HG02938 (cell line): ENCODE measurements around the gene FAM118B.
"Not testable (repeated sequence)": the region's sequence is repeated elsewhere in the genome, so short reads cannot be mapped to it uniquely, and the experiment has no call there.

ENCODE experiments used
- ATAC-seq: cut with Tn5 transposase; IDR thresholded peaks from one replicate; pipeline ENCODE4 v1.9.1; 2021; ENCODE audit warnings: mild to moderate bottlenecking, moderate library complexity; ENCODE audit not compliant: unreplicated experiment

FAM118B gene

DNA sequence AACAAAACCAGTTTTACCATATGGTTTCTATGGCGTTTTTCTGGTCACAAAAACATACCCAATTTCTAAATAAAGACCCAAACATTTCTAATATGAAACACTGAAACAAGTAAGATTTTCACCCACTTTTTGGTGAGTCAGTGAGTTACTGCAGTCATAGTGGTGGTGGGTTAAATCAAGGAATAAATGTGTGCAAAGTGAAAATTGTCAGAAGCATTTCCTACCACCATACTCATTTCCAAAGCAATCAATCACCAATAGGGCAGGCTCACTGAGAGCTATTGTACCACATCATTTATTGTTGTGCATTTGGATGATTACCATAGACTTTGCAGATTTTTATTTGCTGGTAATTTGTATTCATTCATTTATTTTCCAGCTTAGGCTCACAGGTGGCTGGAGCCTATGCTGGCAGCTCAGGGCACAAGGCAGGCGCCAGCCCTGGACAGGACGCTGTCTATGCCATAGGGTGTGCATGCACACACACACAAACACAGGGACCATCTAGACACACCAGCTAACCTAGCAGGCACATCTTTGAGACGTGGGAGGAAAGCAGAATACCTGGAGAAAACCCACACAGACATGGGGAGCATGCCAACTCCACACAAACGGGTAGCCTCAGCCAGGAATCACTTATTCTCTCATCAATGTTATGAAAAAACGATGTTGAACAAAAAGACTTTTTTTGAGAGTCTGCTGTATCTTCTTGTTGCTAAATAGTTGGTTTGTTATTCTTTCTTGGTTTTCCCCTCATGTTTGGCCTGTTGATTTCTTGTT is 5.1 kb downstream of the FAM118B start:
- no peak for ATAC-seq

DNA sequence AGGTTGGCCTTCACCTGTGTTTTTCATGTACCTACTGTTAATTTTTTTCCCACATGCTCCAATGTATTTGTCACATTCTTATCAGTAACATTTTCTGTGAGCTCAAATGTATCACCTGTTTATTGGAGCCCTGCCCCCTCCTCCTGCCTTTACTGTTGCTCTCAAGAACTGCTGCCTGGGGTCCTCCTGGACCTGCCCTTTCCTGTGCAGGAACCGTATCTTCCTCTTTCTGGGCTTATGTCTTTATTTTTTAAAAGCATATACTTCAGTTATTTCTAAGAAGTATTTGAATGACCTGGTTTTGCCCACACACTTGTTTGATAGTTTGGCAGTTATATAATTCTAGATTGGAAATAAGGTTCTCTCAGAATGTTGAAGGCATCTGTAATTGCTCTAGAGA is 5.9 kb downstream of the FAM118B start:
- ATAC-seq, result no peak

DNA sequence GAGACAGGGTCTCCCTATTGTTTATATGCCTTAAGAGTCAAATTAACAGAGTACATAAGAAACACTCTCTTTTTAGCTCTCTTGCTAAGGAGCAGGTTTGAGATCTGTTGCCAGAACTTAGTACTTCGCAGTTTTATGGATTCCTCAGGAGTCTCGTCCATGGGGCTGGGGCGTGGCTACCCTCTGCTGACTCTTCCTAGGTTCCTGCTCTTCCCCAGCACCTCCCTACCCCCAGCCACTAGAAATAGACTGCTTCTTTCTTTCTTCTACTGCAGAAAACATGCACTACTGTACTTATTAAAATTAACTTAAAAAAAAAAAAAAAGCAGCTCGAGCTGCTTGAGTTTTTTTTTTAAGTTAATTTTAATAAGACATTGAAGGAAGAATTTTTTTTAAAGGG is 8.0 kb downstream of the FAM118B start:
- no peak for ATAC-seq

DNA sequence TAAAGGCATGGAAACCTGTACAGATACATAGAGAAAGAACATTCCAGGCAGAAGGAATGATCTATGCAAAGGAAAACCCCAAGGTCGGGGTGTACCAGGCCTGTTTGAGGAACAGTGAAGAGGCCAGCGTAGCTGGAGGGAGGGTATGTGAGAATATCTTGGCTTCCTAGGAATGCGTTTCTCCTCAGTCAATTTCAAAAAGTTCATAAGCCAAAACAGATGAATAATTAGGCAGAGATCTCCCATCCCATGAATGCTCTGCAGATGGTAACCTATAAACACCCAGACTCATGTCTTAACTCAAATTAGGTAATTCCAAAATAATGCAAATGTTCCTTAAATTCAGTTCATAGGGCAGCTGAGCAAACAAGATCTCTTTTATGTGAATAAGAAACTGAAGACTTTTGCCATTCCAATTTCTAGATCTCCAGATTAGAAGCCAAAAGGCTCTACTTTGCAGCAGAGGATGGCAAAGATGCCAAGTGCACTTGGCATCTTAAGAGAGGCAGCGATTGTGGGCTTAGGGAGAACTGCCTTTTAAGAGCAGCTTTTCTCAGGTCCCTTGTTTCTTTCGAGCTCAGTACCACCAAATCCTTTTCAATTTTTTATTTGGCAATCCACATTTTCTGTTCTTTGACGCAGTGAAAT is 13.2 kb downstream of the FAM118B start:
- no peak for ATAC-seq

DNA sequence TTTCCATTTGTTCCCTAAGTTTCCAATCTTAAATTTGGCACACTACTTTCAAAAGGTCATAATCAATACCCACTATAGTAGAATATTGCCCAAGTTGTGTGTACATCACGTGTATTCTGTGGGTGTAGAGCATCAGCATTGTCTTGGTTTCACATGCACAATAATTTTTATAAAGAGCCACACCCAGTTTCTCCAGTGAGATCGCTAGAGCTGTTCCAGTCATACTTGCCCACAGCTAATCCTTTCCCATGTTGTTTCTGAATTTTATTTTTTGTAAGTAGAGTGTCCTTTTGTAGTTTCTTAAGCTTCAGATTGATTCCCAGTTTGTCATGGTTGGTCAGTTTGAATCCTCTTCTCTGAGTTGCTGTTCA is 13.7 kb downstream of the FAM118B start:
- ATAC-seq, result no peak

DNA sequence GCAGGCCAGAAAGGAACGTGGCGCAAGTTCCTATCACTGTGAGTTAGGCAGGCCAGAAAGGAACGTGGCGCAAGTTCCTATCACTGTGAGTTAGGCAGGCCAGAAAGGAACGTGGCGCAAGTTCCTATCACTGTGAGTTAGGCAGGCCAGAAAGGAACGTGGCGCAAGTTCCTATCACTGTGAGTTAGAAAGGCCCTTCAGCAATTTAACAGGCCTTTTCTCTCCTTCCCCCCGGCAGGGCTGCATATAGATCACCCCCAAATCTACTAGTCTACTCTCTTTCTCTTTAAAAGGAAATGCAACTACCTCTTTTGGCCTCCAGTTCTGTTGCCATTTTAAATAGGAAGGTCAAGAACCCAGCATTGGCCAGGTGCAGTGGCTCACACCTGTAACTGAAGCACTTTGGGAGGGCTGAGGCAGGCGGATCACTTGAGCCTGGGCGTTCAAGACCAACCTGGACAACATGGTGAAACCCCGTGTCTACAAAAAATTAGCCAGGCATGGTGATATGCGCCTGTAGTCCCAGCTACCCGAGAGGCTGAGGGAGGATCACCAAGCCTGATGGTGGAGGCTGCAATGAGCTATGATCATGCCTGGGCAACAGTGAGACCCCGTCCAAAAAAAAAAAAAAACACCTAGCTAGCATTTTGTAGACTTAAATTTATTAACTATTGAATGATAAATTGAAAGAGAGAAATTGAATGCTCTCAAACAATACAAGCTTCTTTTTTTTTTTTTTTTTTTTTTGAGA is 14.9 kb downstream of the FAM118B start:
- no peak for ATAC-seq

DNA sequence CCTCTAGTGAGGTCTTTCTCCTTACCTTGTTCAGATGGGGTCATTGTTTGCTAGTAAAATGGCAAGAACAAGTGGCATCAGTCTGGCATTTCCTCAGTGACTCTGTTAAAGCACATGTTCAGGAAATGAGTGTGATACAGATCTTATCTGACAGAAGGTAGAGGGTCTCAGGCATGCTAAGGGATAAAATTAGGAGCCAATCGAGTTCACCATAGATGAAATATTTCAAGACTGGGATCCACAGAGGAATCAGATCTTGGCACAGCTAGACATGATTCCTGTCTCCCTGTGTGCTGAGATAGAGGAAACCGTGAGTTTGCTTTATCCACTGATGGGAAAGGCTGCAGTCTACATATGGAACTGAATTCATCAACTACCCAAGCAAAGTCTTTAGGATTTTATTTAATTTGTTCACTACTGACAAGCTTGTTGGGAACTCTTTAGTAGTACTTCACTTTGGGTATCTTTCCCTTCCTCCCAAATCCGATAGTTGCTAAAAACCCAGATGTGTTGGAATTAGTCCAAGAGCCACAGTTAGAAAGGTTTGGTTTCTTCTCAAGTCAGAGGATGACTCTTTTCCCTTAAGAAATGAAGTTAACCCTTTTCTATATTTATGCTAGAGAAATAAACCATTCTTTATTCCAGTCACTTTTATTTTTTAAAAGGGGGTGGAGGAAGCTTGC is 18.4 kb downstream of the FAM118B start:
- ATAC-seq, result no peak

DNA sequence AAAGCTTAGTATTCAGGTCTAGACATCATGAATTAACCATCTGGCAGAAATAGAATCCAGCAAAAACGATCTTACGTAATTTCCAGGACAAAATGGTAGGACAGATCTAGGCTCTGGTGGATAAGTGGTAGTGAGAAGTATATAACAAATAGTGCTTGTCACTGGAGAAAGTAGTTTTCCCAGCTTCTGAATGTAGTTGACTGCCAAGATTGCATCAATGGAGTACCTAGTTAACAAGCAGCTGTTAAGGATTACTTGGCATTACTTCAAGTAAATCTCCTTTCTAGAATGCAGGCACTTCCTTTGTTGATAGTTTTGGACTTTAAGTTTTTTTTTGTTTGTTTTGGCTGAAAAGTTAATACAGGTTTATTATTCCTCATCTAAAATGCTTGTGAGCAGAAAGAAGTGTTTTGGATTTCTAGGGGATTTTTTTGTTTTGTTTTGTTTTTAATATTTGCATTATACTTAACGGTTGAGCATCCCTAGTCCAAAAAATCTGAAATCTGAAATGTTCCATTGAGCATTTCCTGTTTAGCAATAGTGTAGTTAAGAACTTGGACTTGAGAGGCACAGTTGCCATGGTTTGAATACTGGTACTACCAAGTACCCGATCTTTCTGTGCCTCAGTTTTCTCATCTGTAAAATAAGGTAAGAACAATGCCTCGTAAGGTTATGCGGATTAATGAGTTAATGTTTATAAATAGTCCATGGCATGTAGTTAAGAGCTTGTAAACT is 20.3 kb downstream of the FAM118B start:
- no peak for ATAC-seq

DNA sequence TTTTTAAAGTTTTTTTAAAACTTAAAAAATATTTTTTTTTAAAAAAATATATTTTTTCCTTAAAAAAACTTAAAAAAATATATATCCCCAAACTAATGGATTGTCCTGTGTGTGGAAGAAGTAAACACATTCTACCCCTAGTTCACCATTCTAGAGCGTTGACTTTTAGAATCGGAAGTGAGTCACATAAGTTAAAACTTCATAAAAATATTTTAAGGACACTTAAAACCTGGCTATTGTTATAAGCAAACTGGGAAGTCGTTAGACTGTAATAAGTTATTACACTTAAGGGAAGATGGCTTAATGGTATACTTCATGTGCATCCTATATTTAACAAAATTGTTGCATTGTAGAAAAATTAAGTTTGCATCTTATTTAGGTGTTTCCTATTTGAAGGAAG is 21.1 kb downstream of the FAM118B start:
- no peak for ATAC-seq

DNA sequence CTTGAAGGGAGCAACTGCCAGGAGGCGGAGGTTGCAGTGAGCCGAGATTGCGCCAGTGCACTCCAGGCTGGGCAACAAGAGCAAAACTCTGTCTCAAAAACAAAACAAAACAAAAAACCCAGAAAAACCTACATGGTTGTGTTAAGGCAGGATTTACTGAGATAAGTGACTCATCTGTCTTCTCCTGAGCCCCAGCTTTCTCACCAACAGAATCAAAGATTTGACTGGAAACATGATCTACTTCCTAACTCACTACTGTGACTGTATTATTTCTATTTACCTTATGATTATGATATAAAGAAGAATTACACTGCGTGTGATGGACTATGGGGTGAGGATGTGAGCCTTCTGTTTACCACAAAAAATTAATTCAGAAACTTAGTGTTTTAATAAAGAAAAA is 21.8 kb downstream of the FAM118B start:
- ATAC-seq, result no peak

DNA sequence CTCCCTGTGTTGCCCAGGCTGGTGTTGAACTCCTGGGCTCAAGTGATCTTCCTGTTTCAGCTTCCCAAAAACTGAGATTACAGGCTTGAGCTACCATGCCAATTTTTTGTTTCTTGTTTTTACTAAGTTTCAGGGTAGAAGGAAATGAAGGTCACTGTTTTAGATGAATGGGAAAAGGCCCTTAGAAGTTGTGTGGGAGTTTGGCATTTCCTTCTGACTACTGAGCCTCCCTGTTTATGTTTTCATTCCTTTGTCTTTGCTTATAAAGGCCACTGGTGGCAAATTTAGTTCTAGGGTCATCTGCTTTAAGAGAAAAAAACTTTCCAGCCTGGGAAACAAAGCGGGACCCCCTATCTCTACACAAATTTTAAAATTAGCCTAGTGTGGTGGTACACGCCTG is 35.1 kb downstream of the FAM118B start:
- ATAC-seq, result no peak

DNA sequence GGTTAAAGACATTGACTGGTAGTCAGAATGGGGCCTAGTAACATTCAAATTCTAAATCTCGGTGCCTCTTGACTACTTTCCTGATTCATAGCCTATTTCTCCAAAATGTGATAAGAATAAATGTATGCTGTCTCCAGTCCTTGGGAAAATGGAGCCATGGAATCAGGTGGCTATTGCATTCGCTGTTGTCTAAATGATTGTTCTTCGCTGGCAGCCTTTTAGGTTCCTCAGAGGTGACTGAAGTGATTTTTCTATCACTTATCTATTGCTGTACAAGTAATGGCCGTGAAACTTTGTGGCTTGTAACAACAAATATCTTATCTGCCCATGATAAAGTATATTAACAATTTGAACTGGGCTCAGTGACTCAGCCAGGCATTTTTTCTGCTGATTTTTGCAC is 41.7 kb downstream of the FAM118B start:
- no peak for ATAC-seq

DNA sequence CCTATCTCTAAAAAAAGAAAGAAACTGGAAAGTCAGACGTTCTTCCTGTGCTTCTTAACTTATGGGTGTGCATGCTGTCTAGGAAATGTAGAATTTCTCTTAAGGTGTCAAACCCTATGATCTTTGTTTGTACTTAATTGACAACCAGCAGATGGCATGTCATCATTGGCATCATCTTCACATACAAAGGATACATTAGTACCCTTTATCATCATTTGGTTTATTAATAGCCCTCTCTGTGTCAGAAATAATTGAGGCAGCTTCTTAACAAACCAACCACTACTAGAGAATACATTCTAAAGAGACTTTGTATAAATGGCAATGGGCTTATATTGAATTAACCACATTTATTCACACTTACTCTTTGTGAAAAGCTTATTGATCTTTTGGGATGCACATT is 43.2 kb downstream of the FAM118B start:
- no peak for ATAC-seq

DNA sequence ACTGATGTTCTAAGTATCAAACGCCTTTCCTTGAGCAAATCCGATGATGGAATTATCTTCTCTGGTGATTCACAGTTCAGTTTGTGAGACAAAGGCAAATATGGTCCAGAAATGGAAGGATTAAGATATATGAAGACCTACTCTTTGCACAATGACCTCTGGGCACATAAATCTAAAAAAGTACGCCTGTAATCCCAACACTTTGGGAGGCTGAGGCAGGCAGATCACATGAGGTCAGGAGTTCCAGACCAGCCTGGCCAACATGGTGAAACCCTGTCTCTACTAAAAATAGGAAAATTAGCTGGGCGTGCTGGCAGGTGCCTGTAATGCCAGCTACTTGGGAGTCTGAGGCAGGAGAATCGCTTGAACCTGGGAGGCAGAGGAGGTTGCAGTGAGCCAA is 43.9 kb downstream of the FAM118B start:
- ATAC-seq, result not testable (repeated sequence)

DNA sequence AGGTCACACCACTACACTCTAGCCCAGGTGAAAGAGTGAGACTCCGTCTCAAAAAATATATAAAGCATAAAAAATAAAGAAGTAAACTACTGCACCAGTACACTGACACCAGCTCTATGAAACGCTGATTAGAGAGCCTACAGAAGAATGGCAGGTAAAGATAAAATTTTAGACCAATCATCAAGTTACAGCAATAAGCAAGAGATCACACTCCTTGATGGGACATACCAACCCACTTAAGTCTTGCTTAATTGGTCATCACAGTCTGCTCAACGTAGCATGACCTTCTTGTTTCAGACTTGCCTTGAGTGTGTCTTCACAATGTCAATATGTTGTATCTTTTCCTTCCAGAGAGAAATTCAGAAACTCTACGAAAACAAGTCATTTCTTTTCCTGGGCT is 44.6 kb downstream of the FAM118B start:
- no peak for ATAC-seq

DNA sequence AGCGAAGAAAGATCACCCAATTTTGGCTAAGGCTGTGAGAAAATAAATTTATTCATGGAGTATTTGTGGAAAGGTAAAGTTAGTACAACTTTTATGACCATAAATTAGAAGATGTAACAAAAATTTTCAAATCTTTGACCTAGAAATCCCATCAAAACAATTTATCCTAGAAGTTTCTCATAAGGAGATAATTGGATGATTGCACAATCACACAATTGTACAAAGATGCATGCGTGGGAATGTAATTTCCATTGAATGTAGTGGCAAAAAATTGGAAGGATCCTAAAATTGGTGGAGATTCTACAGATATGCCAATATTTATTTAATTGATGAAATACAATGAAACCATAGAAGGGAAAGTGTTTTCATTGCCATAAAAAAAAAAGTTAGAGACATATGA is 45.6 kb downstream of the FAM118B start:
- ATAC-seq, result no peak

DNA sequence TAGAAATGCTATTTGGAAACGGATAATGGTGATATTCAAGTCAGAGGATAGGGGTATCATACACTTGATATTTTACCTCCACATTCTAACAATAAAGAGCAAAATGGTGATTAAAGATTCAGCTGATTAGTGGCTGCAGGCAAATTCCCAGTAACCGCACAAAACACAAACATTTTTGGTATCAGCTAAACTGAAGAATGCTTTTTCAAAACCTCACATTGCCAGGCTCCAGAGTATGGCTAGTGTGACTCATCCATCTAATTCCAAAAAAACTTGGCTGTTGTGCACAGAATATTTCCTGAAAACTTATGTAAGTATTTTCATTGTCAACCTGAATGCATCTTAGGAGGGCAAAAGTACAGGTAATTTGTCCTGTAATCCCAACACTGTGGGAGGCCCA is 46.2 kb downstream of the FAM118B start:
- ATAC-seq, result no peak

DNA sequence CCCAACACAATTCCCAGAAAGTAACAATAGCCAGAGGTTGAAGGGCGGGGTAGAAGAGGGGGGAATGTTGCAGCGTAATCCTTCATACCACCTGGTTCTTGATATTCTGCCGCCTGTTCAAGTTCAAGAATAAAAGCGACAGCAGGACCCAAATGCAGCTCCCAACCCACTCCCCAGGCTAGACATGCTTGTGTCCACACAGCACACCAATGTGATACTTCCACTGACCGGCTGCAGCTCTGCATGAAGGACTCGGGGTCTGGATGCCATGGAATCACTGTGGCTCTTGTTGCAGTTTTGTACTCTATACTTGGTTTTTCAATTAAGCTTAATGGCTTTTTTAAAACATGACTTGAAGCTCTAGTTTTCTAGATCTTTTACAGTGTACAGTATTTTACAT is 50.6 kb downstream of the FAM118B start:
- ATAC-seq, result no peak

DNA sequence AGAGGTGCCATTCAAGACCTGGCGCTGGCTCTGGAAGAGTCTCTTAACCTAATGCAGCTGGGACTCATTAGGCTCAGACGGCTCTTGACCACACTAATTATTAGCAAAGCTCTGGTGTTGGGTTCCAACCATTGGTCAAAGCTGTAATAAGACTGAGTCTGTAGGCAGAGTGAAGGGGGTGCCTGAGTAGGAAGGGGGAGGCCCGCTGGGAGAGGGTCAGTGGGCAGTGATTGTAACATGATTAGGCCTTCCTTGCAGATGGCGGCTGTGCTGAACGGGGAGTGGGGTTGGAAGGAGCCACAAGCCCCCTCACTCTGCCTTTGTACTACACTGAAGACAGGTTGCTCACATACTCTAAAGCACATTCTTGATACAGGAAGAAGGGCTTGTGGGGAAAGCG is 51.9 kb downstream of the FAM118B start:
- ATAC-seq, result no peak

DNA sequence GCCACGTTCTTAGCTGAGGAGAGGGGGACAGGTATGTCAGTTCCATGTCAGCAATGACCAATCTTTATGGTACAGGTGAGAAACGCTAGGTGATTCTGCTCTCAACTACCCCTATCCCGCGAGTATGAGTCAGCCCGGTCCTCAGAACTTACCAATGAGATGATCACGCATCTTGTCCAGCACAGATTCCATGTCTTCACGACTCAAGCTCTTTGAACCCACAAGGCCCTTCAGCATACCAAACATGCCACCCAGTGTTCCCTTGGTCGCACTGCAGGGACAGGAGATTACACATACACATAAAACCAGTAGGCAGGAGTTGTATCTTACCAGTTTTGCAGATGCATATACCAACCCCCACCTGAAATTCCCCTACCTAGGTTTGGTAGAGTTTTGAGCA is 54.2 kb downstream of the FAM118B start:
- no peak for ATAC-seq

DNA sequence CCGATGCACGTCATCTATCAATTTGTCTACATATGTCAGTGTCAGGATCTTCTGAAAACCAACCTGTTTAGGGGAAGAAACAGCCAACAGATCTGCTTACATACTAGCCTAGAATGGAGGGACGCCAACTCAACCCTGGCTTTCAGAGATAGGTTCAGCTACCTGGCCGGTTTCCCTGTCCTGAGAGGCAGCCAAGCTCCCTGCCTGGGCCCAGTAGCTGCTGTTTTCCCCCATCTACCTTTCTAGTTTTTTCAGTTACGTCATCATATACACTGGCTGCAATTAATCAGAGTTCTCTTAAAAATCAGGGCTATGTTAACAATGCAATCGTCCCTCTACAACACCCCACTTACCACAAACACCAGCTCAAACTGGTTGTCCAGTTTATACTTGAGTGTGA is 56.1 kb downstream of the FAM118B start:
- no peak for ATAC-seq
